ENCODE results near the gene PSMA8. TPM values are rescaled to one million over a fixed set of nuclear protein-coding genes. Genes with fewer than 3 reads are reported as not detected.
"Not testable (repeated sequence)": the region's sequence is repeated elsewhere in the genome, so short reads cannot be mapped to it uniquely, and the experiment has no call there.

Gene PSMA8
- total RNA-seq, 1 experiment from 2014 or later: not detected

GRCh38 chr18:26233208-26233607 is 99.5 kb downstream of the PSMA8 start:
- no peak overlapping the region for H4K91ac ChIP-seq (ENCODE audit: insufficient read length, low read depth, low read length)
- peak overlapping the region; percentile 40 to 68 for H3K4me3 Mint-ChIP-seq
- no peak overlapping the region for H2AFZ ChIP-seq (ENCODE audit: low read length)
- no peak overlapping the region for H3K18ac ChIP-seq (ENCODE audit: insufficient read length, low read depth, low read length)
- H3K4me1 ChIP-seq (ENCODE audit: insufficient read depth, low read length): peaks cover 7% of the 10 kb centered on the region; the same call in 1 of the 2 replicates
- peak overlapping the region; percentile 40 for H3K27ac ChIP-seq (ENCODE audit: insufficient read length, low read depth, low read length)
- no peak overlapping the region for H2BK120ac ChIP-seq (ENCODE audit: low read depth, low read length, poor library complexity, severe bottlenecking)
- no peak overlapping the region for H2BK20ac ChIP-seq (ENCODE audit: low read depth, low read length, poor library complexity, severe bottlenecking)
- no peak overlapping the region for H4K5ac ChIP-seq (ENCODE audit: insufficient read length, low read depth, low read length)
- H3T11ph ChIP-seq (ENCODE audit: low read length): no peak overlapping the region
- H3K79me2 ChIP-seq (ENCODE audit: insufficient read depth, low read length): peaks cover 14% of the 10 kb centered on the region; the same call in 1 of the 2 replicates
- H3K4me2 ChIP-seq (ENCODE audit: insufficient read depth, insufficient read length, low read length): peak overlapping the region; percentile 36
- no peak overlapping the region for H3K56ac ChIP-seq (ENCODE audit: insufficient read length, low read depth, low read length)
- peaks cover 7% of the 10 kb centered on the region for H3K79me1 ChIP-seq (ENCODE audit: insufficient read depth, low read depth, low read length, poor library complexity, severe bottlenecking)
- no peaks in the 10 kb centered on the region for H3K9me3 ChIP-seq (ENCODE audit: control insufficient read depth, low read depth, low read length)
- no peaks in the 10 kb centered on the region for H4K20me1 ChIP-seq (ENCODE audit: control insufficient read depth, insufficient read depth, insufficient read length)
- H3K4ac ChIP-seq (ENCODE audit: low read depth, low read length): no peak overlapping the region
- no peak overlapping the region for H2BK5ac ChIP-seq (ENCODE audit: insufficient read length, low read length)
- H3K23ac ChIP-seq (ENCODE audit: insufficient read length, low read depth, low read length): no peak overlapping the region
- H2AK5ac ChIP-seq (ENCODE audit: insufficient read length, low read length): no peak overlapping the region
- WGBS (ENCODE audit: extremely low coverage, insufficient read length, low lambda C conversion rate): no CpG with 5 or more reads among the region's 5 CpGs
- H3K14ac ChIP-seq (ENCODE audit: insufficient read depth, low read length): no peak overlapping the region
- no peak overlapping the region for H2BK15ac ChIP-seq (ENCODE audit: low read depth, low read length)
- peaks cover 15 to 16% (median 16%) of the 10 kb centered on the region in 3 experiments for H3K36me3 Mint-ChIP-seq (ENCODE audit: insufficient read depth in 1 of 3, low read depth in 3 of 3)
- no peak for TF ChIP-seq CTCF (conservative IDR thresholded peaks at IDR 0.05)
- H4K8ac ChIP-seq (replicated peaks; ENCODE audit: insufficient read length, low read depth, low read length): no peak overlapping the region
- H3K27ac Mint-ChIP-seq: peak overlapping the region; percentile 90 to 97 (median 93)
- peaks cover 70 to 73% of the 10 kb centered on the region in 2 experiments for H3K4me1 Mint-ChIP-seq
- H3K23me2 ChIP-seq (ENCODE audit: insufficient read length, low read depth, low read length, poor library complexity, severe bottlenecking): no peaks in the 10 kb centered on the region
- peak; percentile 81 for DNase-seq
- no peak overlapping the region for H2BK12ac ChIP-seq (ENCODE audit: insufficient read length, low read depth, low read length)
- H3K27me3 ChIP-seq (ENCODE audit: insufficient read depth, low read length): no peaks in the 10 kb centered on the region
- no peak overlapping the region for H3K9ac ChIP-seq (ENCODE audit: extremely low read depth, insufficient read length, low read length)
- peaks cover 10 to 15% of the 10 kb centered on the region in 2 experiments for H3K9me3 Mint-ChIP-seq
- peaks cover 2% of the 10 kb centered on the region for H3K27me3 Mint-ChIP-seq (ENCODE audit: low read depth)

GRCh38 chr18:26237363-26237762 is 103.7 kb downstream of the PSMA8 start:
- no CpG with 5 or more reads among the region's 2 CpGs for WGBS (ENCODE audit: extremely low coverage, insufficient read length, low lambda C conversion rate)
- not testable (repeated sequence) for H3K23ac ChIP-seq (ENCODE audit: insufficient read length, low read depth, low read length); H3K4me1 ChIP-seq (ENCODE audit: insufficient read depth, low read length)

More at GRCh38 chr18:26237363-26237762, 103.7 kb downstream of the PSMA8 start:
- not testable (repeated sequence) for H3K27ac ChIP-seq (ENCODE audit: insufficient read length, low read depth, low read length); H4K20me1 ChIP-seq (ENCODE audit: control insufficient read depth, insufficient read depth, insufficient read length); H2BK12ac ChIP-seq (ENCODE audit: insufficient read length, low read depth, low read length); H2AFZ ChIP-seq (ENCODE audit: low read length); H2AK5ac ChIP-seq (ENCODE audit: insufficient read length, low read length); H3K56ac ChIP-seq (ENCODE audit: insufficient read length, low read depth, low read length); H3K4me2 ChIP-seq (ENCODE audit: insufficient read depth, insufficient read length, low read length); H4K91ac ChIP-seq (ENCODE audit: insufficient read length, low read depth, low read length); H3K27me3 ChIP-seq (ENCODE audit: insufficient read depth, low read length); H4K8ac ChIP-seq (replicated peaks; ENCODE audit: insufficient read length, low read depth, low read length); H2BK120ac ChIP-seq (ENCODE audit: low read depth, low read length, poor library complexity, severe bottlenecking); H3K23me2 ChIP-seq (ENCODE audit: insufficient read length, low read depth, low read length, poor library complexity, severe bottlenecking); H3K4ac ChIP-seq (ENCODE audit: low read depth, low read length); H3K18ac ChIP-seq (ENCODE audit: insufficient read length, low read depth, low read length); H2BK15ac ChIP-seq (ENCODE audit: low read depth, low read length); H3K79me1 ChIP-seq (ENCODE audit: insufficient read depth, low read depth, low read length, poor library complexity, severe bottlenecking); H4K5ac ChIP-seq (ENCODE audit: insufficient read length, low read depth, low read length); H3K9me3 ChIP-seq (ENCODE audit: control insufficient read depth, low read depth, low read length); H3K9ac ChIP-seq (ENCODE audit: extremely low read depth, insufficient read length, low read length); DNase-seq; H3K27me3 Mint-ChIP-seq (ENCODE audit: low read depth); H3K14ac ChIP-seq (ENCODE audit: insufficient read depth, low read length); H2BK5ac ChIP-seq (ENCODE audit: insufficient read length, low read length); H3T11ph ChIP-seq (ENCODE audit: low read length); H2BK20ac ChIP-seq (ENCODE audit: low read depth, low read length, poor library complexity, severe bottlenecking)
- Mint-ChIP-seq H3K27ac (peak overlapping the region in 2 of 3 experiments; percentile 49 to 95; a peak in 3 of 7 replicates), H3K4me1 (peaks cover 52 to 58% of the 10 kb centered on the region in 2 experiments), H3K4me3 (peak overlapping the region in 1 of 2 experiments; percentile 48; a peak in 3 of 5 replicates), H3K36me3 (ENCODE audit: insufficient read depth in 1 of 3, low read depth in 3 of 3) (peaks cover 2 to 19% (median 12%) of the 10 kb centered on the region in 3 experiments; a peak in 6 of 7 replicates), H3K9me3 (peaks cover 12 to 27% of the 10 kb centered on the region in 2 experiments)
- H3K79me2 ChIP-seq (ENCODE audit: insufficient read depth, low read length): peaks cover 10% of the 10 kb centered on the region; the same call in 1 of the 2 replicates

Data from H9 (cell line).